Retinal pigment epithelial cell (primary cell): Measurements from ENCODE around the gene DNASE1L1.

Source experiments
- DNase-seq: peaks from one replicate; pipeline ENCODE4 v3.0.0-alpha.2; 2010; ENCODE audit warnings: low read depth
- H3K4me3 ChIP-seq: 2 replicates; pipeline ENCODE4 v1.5.1; 2011; ENCODE audit warnings: mild to moderate bottlenecking, low read length, control low read depth, moderate library complexity
- CTCF ChIP-seq: conservative IDR thresholded peaks from 2 replicates; pipeline ENCODE4 v1.5.1; 2011; ENCODE audit warnings: low read depth, low read length, control low read depth, inconsistent platforms

DNASE1L1 gene

GRCh38 chrX:154429711-154430110, 20.7 kb upstream of the DNASE1L1 start:
- TF ChIP-seq CTCF, result no peak
- peak overlapping the region; percentile 60 for H3K4me3 ChIP-seq
- no peak for DNase-seq

- peak; percentile 12 for TF ChIP-seq CTCF
- H3K4me3 ChIP-seq, result peak within 1 kb of the TSS; percentile 60
- peak; percentile 73 for DNase-seq
Measured at GRCh38 chrX:154428176-154429171, 19.4 kb upstream of the DNASE1L1 start, which contains the start of gene ATP6AP1. ATP6AP1 (plus strand) TSS chrX:154428677; CDS start chrX:154428693, 16 bp downstream.

- no peak overlapping the region for H3K4me3 ChIP-seq
- DNase-seq, result no peak
- TF ChIP-seq CTCF, result no peak
Measured at GRCh38 chrX:154426916-154427770, 18.1 kb upstream of the DNASE1L1 start.

GRCh38 chrX:154420402-154420756, 11.3 kb upstream of the DNASE1L1 start:
- no peak for TF ChIP-seq CTCF
- DNase-seq, result no peak
- H3K4me3 ChIP-seq, result no peak overlapping the region

GRCh38 chrX:154419688-154420401, 10.8 kb upstream of the DNASE1L1 start:
- no peak for TF ChIP-seq CTCF
- DNase-seq, result no peak
- no peak overlapping the region for H3K4me3 ChIP-seq

- no peak for DNase-seq
- H3K4me3 ChIP-seq, result no peak overlapping the region
- TF ChIP-seq CTCF, result no peak
Measured at GRCh38 chrX:154419189-154419588, 10.1 kb upstream of the DNASE1L1 start.
